Testis (tissue), 3 donors: ENCODE data around the gene POLR2E. TPM values are rescaled to one million over a fixed set of nuclear protein-coding genes. Genes with fewer than 3 reads are reported as not detected.
"Not testable (repeated sequence)": the region's sequence is repeated elsewhere in the genome, so short reads cannot be mapped to it uniquely, and the experiment has no call there.

ENCODE experiments used
- DNase-seq: peaks from one replicate; pipeline ENCODE4 v3.0.0-alpha.2; 2019
- H3K27ac ChIP-seq, 2 donors: fragments of 200-600 bp; sonication (generic); one replicate each; pipeline ENCODE4 v1.5.1; 2019
- H3K27me3 ChIP-seq: fragments of 200-600 bp; sonication (generic); one replicate; pipeline ENCODE4 v1.5.1; 2019
- H3K36me3 ChIP-seq: fragments of 200-600 bp; sonication (generic); one replicate; pipeline ENCODE4 v1.5.1; 2017; ENCODE audit warnings: low read depth; ENCODE audit errors: missing control alignments
- H3K4me1 ChIP-seq: fragments of 200-600 bp; sonication (generic); one replicate; pipeline ENCODE4 v1.5.1; 2019
- H3K4me3 ChIP-seq, 2 donors: fragments of 200-600 bp; sonication (generic); one replicate each; pipeline ENCODE4 v1.5.1; 2017 to 2019
- H3K9me3 ChIP-seq: fragments of 200-600 bp; sonication (generic); one replicate; pipeline ENCODE4 v1.5.1; 2017
- POLR2A ChIP-seq: fragments of 450-650 bp; IDR thresholded peaks from one replicate; pipeline ENCODE4 v1.6.1; 2017; ENCODE audit warnings: antibody characterized with exemption, mild to moderate bottlenecking, moderate library complexity
- WGBS, 2 donors: methylation state at CpG; one replicate each; pipeline ENCODE4 v1.1.5; 2018; 5-methylcytosine and 5-hydroxymethylcytosine counted together
- intact Hi-C: fragments of 100-400 bp; cut with DNase I; formaldehyde crosslinking; loops from one replicate; pipeline ENCODE4 v1.15.1; 2023; ENCODE audit warnings: low total_unique reads
- polyA plus RNA-seq: library from polyadenylated mRNA; stranded (reverse); fragments of 350-450 nt; fragmentation: Illumina TruSeq; extraction: RNeasy Lipid Tissue Mini Kit (QIAGEN cat#74804); gene quantifications from one replicate; pipeline ENCODE4 v1.2.3, GENCODE V29; 2014; ENCODE audit warnings: low read depth, low replicate concordance; ENCODE audit not compliant: insufficient read depth
- total RNA-seq, 2 donors: library from RNA; depleted of rRNA; stranded (reverse); fragments of >200 nt; gene quantifications; one replicate each; pipeline ENCODE4 v1.2.3, GENCODE V29; 2016
- TF ChIP-seq, protein P1 (sequence below), 3 experiments: fragments of 450-650 bp in 2 of 3; fragments of 200-600 bp in 1 of 3; sonication (generic) in 1 of 3; IDR thresholded peaks; one replicate each; pipeline ENCODE4 v1.5.1; 2016 to 2019; ENCODE audit warnings: antibody characterized with exemption in 3 of 3, mild to moderate bottlenecking in 2 of 3, moderate library complexity in 1 of 3

The POLR2E gene
- total and polyA plus RNA-seq, 3 donors from 2014 or later = 96.5 to 246 (median 143) TPM

DNA sequence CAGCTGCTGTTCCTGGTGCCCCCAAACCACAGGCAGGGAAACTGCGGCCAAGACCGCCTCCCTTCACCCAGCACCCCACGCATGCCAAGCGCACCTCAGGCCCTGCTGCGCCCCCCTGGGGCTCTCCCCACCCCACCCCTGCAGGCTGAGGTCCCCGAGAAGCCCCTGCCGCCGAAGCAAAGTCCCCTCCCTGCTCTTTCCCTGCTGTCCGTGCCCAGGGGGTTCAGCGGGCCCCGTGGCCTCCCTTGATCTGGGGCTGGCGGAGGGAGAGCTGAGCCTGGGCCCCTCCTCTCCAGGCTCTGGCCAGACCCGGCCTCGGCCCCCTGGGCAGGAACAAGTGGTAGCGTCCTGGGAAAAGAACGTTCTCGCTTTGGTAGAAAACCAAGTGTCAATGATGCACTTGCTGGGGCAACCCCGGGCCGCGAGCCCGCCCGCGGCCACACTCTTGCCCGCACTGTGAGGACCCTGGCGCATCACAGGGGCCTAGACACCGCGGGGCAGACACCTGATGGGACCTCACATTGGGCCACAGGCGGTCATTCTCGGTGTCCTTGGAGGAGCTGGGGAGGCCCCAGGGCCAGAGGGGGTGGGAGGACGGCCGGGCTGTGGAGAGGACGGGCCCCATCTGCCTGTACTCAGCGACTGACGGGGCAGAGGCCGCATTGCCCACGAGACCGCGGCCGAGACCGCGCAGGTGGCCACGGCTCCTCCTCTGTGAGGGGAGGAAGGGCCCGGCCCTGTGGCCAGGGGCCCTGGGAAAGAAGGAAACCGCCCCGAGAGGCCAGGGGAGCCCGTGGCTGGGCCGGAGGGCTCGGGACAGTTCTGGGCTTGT, 37.6 kb upstream of the POLR2E start:
- Histone ChIP-seq H3K9me3 (no peaks in the 10 kb centered on the region), H3K4me1 (peaks cover 31% of the 10 kb centered on the region), H3K27ac (peak overlapping the region; percentile 71 to 86), H3K36me3 (no peaks in the 10 kb centered on the region), H3K27me3 (no peaks in the 10 kb centered on the region), H3K4me3 (peak overlapping the region; percentile 41 to 55)
- no peak for TF ChIP-seq POLR2A
- 11 to 26% methylated on average over 14 to 32 of the region's 48 CpGs for WGBS, 2 donors
- no peak for DNase-seq
- intact Hi-C loops = no loop called here

- 8 to 31% methylated on average over 11 to 61 of the region's 64 CpGs for WGBS, 2 donors
- no peaks in the 10 kb centered on the region for H3K36me3 ChIP-seq
These were observed 36.8 kb upstream of the POLR2E start for GRCh38 chr19:1131718-1132551.

DNA sequence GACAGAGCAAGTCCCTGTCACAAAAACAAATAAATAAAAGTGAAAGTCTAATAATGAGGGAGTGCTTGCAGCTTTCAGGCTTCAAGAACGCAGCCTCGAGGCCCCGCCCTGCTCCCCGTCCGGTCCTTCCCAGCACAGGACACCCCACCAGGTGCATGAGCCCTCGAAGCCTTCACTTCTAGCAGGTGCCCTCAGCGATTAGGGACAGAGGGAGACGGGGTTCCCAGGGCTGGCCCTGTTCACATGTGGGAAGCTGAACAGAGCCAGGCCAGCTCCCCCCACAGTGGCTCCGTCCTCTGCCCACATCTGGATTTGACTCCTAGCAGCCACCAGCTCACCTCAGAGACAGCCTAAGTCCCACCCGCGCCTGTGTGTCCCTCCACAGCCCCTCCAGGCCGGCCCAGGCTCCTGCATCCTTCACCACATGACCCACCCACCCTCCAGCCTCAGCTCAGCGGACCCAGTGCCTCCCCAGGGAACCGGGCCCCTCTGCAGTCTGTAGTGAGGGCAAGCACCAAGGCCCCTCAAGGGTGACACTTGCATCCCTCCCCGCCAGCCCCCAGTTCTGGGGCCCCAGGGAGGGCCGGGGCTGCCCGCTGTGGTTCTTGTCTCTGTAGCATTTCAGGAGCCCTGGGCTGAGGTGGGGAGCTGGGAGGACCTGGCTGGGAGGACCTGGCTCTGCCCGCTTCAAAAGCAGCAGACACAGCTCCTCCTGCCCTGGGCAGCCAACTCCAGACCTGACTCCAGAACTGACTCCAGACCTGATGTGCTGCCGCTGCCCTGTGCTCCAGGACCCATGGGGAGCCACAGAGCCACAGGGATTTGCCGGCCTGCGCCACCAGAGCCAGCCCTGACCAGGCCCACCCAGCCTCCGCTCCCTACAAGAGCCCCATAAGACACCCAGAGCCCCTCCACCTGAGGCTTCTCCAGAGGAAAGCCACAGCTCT, 35.9 kb upstream of the POLR2E start:
- Histone ChIP-seq H3K27me3 (no peaks in the 10 kb centered on the region), H3K4me1 (peaks cover 27% of the 10 kb centered on the region), H3K36me3 (no peaks in the 10 kb centered on the region), H3K9me3 (no peaks in the 10 kb centered on the region), H3K4me3 (peak overlapping the region; percentile 41 to 55), H3K27ac (peak overlapping the region; percentile 71 to 86)
- intact Hi-C loops = no loop called here
- TF ChIP-seq POLR2A = no peak
- TF ChIP-seq, protein P1, sequence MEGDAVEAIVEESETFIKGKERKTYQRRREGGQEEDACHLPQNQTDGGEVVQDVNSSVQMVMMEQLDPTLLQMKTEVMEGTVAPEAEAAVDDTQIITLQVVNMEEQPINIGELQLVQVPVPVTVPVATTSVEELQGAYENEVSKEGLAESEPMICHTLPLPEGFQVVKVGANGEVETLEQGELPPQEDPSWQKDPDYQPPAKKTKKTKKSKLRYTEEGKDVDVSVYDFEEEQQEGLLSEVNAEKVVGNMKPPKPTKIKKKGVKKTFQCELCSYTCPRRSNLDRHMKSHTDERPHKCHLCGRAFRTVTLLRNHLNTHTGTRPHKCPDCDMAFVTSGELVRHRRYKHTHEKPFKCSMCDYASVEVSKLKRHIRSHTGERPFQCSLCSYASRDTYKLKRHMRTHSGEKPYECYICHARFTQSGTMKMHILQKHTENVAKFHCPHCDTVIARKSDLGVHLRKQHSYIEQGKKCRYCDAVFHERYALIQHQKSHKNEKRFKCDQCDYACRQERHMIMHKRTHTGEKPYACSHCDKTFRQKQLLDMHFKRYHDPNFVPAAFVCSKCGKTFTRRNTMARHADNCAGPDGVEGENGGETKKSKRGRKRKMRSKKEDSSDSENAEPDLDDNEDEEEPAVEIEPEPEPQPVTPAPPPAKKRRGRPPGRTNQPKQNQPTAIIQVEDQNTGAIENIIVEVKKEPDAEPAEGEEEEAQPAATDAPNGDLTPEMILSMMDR (IDR thresholded peaks at IDR 0.05) = no peak
- DNase-seq = no peak
- WGBS, 2 donors = 70 to 74% methylated on average over 17 to 21 of the region's 22 CpGs

More at GRCh38 chr19:1131718-1132551, 36.8 kb upstream of the POLR2E start:
- peak overlapping the region; percentile 41 to 55 for H3K4me3 ChIP-seq
- DNase-seq = peak; percentile 79
- H3K9me3 ChIP-seq = no peaks in the 10 kb centered on the region
- no peaks in the 10 kb centered on the region for H3K27me3 ChIP-seq
- peak overlapping the region; percentile 71 to 86 for H3K27ac ChIP-seq
- peaks cover 31% of the 10 kb centered on the region for H3K4me1 ChIP-seq
- intact Hi-C loops = no loop called here
- TF ChIP-seq POLR2A = no peak
- TF ChIP-seq, protein P1 (IDR thresholded peaks at IDR 0.05) = peak in 1 of 3 experiments; percentile 20

DNA sequence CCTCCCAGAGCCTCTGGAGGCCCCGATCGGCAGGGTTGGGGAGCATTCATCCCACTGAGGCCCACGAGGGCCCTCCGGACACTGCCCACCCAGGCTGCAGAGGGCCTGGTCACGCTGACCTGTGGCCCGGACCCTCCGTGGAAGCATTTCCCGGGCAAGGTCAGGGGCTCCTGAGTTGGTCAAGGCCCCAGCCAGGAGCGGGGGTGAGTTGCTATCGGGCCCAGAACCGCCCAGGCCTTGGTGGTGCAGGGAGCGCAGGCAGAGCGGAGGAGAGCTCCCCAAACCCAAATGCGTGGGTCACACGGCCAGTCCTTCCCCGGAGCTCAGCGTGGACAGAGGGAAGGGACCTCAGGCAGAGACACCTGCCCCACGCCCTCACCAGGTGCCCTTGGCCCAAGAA, 34.4 kb upstream of the POLR2E start:
- TF ChIP-seq, protein P1 (IDR thresholded peaks at IDR 0.05) = no peak
- TF ChIP-seq POLR2A = no peak
- no peak for DNase-seq
- Histone ChIP-seq H3K4me1 (peaks cover 27% of the 10 kb centered on the region), H3K9me3 (no peaks in the 10 kb centered on the region), H3K27ac (no peak overlapping the region), H3K4me3 (no peak overlapping the region), H3K27me3 (no peaks in the 10 kb centered on the region), H3K36me3 (no peaks in the 10 kb centered on the region)
- intact Hi-C loops = no loop called here
- WGBS, 2 donors = 77% methylated on average over 15 of the region's 18 CpGs; no CpG with 5 or more reads in 1 of the 2 donors

GRCh38 chr19:1129084-1129483, 33.9 kb upstream of the POLR2E start:
- 92 to 97% methylated on average over 6 to 7 of the region's 7 CpGs for WGBS, 2 donors

More at GRCh38 chr19:1129084-1129483, 33.9 kb upstream of the POLR2E start:
- peaks cover 27% of the 10 kb centered on the region for H3K4me1 ChIP-seq
- H3K36me3 ChIP-seq, H3K4me3 ChIP-seq, H3K27ac ChIP-seq, H3K9me3 ChIP-seq, DNase-seq, intact Hi-C loops, H3K27me3 ChIP-seq: not testable (repeated sequence)
